ENCODE results near the gene SYK.

The SYK gene

GRCh38 chr9:90906316-90907055 lies 104.9 kb downstream of the SYK start:
- Histone ChIP-seq H3K4me1 (ENCODE audit: control insufficient read depth, insufficient read depth, low read length, poor library complexity, severe bottlenecking) (no peaks in the 10 kb centered on the region), H3K27ac (ENCODE audit: insufficient read depth, low read length, poor library complexity, severe bottlenecking) (no peak overlapping the region), H3K36me3 (ENCODE audit: control insufficient read depth, insufficient read depth, low read length) (no peaks in the 10 kb centered on the region), H3K27me3 (replicated peaks; ENCODE audit: control insufficient read depth, insufficient read depth, low read length, poor library complexity, severe bottlenecking) (no peaks in the 10 kb centered on the region), H3K4me3 (ENCODE audit: insufficient read depth, low read depth, low read length, poor library complexity, severe bottlenecking) (no peak overlapping the region), H3K9me3 (ENCODE audit: control insufficient read depth, low read length) (no peaks in the 10 kb centered on the region)
- no peak for DNase-seq

- no peak for DNase-seq
- no peaks in the 10 kb centered on the region for H3K4me1 ChIP-seq (ENCODE audit: control insufficient read depth, insufficient read depth, low read length, poor library complexity, severe bottlenecking)
- no peaks in the 10 kb centered on the region for H3K36me3 ChIP-seq (ENCODE audit: control insufficient read depth, insufficient read depth, low read length)
Observed at GRCh38 chr9:90907056-90907445, 105.4 kb downstream of the SYK start.

DNA sequence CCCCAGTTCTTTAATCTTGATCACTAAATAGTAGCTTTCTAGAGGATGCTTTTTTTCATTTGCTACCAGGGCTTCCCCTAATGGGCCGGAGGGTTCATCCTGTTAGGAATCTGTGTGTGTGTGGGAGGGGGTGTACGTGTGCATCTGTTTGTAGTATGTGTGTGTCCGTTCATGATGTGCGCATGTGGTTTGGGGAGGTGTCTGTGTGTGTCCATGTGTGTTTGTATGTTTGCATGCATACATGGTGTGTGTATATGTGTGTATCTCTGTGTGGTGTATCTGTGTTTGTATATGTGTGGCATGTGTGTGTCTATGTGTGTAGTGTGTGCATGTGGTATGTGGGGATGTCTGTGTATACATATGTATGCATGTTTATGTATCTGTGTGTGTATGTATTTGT lies 106.2 kb downstream of the SYK start:
- H3K27ac ChIP-seq (ENCODE audit: insufficient read depth, low read length, poor library complexity, severe bottlenecking) = no peak overlapping the region
- H3K27me3 ChIP-seq (replicated peaks; ENCODE audit: control insufficient read depth, insufficient read depth, low read length, poor library complexity, severe bottlenecking) = no peaks in the 10 kb centered on the region
- H3K4me1 ChIP-seq (ENCODE audit: control insufficient read depth, insufficient read depth, low read length, poor library complexity, severe bottlenecking) = no peaks in the 10 kb centered on the region
- H3K36me3 ChIP-seq (ENCODE audit: control insufficient read depth, insufficient read depth, low read length) = no peaks in the 10 kb centered on the region
- no peaks in the 10 kb centered on the region for H3K9me3 ChIP-seq (ENCODE audit: control insufficient read depth, low read length)
- no peak for DNase-seq
- no peak overlapping the region for H3K4me3 ChIP-seq (ENCODE audit: insufficient read depth, low read depth, low read length, poor library complexity, severe bottlenecking)

More at GRCh38 chr9:90907056-90907445, 105.4 kb downstream of the SYK start:
- Histone ChIP-seq H3K4me3 (ENCODE audit: insufficient read depth, low read depth, low read length, poor library complexity, severe bottlenecking) (no peak overlapping the region), H3K9me3 (ENCODE audit: control insufficient read depth, low read length) (no peaks in the 10 kb centered on the region), H3K27ac (ENCODE audit: insufficient read depth, low read length, poor library complexity, severe bottlenecking) (no peak overlapping the region), H3K27me3 (replicated peaks; ENCODE audit: control insufficient read depth, insufficient read depth, low read length, poor library complexity, severe bottlenecking) (no peaks in the 10 kb centered on the region)

- no peaks in the 10 kb centered on the region for H3K4me1 ChIP-seq (ENCODE audit: control insufficient read depth, insufficient read depth, low read length, poor library complexity, severe bottlenecking)
- no peak overlapping the region for H3K4me3 ChIP-seq (ENCODE audit: insufficient read depth, low read depth, low read length, poor library complexity, severe bottlenecking)
- no peaks in the 10 kb centered on the region for H3K27me3 ChIP-seq (replicated peaks; ENCODE audit: control insufficient read depth, insufficient read depth, low read length, poor library complexity, severe bottlenecking)
- no peak overlapping the region for H3K27ac ChIP-seq (ENCODE audit: insufficient read depth, low read length, poor library complexity, severe bottlenecking)
- DNase-seq = no peak
- H3K36me3 ChIP-seq (ENCODE audit: control insufficient read depth, insufficient read depth, low read length) = no peaks in the 10 kb centered on the region
- no peaks in the 10 kb centered on the region for H3K9me3 ChIP-seq (ENCODE audit: control insufficient read depth, low read length)
Observed at GRCh38 chr9:90909225-90909624, 107.6 kb downstream of the SYK start.

GRCh38 chr9:90909747-90910283 lies 108.2 kb downstream of the SYK start:
- no peak overlapping the region for H3K27ac ChIP-seq (ENCODE audit: insufficient read depth, low read length, poor library complexity, severe bottlenecking)
- H3K4me1 ChIP-seq (ENCODE audit: control insufficient read depth, insufficient read depth, low read length, poor library complexity, severe bottlenecking) = no peaks in the 10 kb centered on the region

DNA sequence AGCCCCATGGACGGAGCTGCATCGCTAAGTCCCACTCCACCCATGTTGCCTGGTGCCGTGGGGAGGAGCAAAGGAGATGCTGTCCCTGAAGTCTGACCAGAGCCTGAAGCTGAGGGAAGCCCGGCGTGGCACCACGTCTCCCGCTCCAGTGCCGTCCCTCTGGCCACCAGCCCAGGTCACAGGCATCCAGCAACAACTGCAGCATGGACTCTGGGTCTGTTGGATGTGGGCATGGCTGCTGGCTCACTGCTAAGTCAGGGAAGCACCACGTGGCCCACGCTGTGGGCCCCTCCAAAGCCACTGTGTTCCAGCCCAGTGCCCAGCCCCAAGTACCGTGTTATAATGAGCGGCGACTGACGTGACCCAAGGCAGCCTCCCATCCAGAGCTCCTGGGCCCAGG lies 112.6 kb downstream of the SYK start:
- no peaks in the 10 kb centered on the region for H3K36me3 ChIP-seq (ENCODE audit: control insufficient read depth, insufficient read depth, low read length)
- no peaks in the 10 kb centered on the region for H3K9me3 ChIP-seq (ENCODE audit: control insufficient read depth, low read length)
- H3K4me1 ChIP-seq (ENCODE audit: control insufficient read depth, insufficient read depth, low read length, poor library complexity, severe bottlenecking) = no peaks in the 10 kb centered on the region
- H3K27ac ChIP-seq (ENCODE audit: insufficient read depth, low read length, poor library complexity, severe bottlenecking) = no peak overlapping the region
- no peak overlapping the region for H3K4me3 ChIP-seq (ENCODE audit: insufficient read depth, low read depth, low read length, poor library complexity, severe bottlenecking)
- H3K27me3 ChIP-seq (replicated peaks; ENCODE audit: control insufficient read depth, insufficient read depth, low read length, poor library complexity, severe bottlenecking) = no peaks in the 10 kb centered on the region
- no peak for DNase-seq

More at GRCh38 chr9:90909747-90910283, 108.2 kb downstream of the SYK start:
- Histone ChIP-seq H3K27me3 (replicated peaks; ENCODE audit: control insufficient read depth, insufficient read depth, low read length, poor library complexity, severe bottlenecking) (no peaks in the 10 kb centered on the region), H3K4me3 (ENCODE audit: insufficient read depth, low read depth, low read length, poor library complexity, severe bottlenecking) (no peak overlapping the region), H3K36me3 (ENCODE audit: control insufficient read depth, insufficient read depth, low read length) (no peaks in the 10 kb centered on the region), H3K9me3 (ENCODE audit: control insufficient read depth, low read length) (no peaks in the 10 kb centered on the region)
- no peak for DNase-seq

DNA sequence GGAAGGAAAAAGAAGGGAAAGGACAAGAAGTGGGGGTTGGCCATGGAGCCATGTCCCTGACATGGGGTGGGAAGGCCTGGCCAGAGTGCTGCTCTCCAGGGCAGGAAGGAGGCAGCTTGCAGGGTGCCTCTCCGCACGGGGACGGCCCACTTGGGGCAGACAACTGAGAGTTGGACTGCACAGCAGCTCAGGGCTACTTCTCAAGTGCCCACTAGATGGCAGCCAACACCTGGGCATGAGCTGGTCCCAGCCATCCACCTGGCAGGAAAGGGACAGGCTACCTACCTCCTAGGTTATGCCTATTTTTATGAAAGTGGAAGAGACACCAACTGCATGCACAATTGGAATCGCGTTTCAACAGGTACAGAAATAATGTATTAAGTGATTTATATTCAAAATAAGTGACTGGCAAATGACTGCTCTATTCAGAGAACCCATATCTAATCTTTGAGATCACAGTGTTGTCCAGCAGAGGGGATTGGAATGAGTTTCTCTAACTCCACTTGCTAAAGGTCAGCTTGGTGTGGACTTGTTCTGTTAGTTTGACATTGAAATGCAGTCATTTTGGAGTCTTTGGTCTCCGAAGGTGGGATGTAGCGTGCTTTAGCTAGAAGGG lies 113.4 kb downstream of the SYK start:
- peak; percentile 17 to 55 (median 44) for DNase-seq
- no peaks in the 10 kb centered on the region for H3K27me3 ChIP-seq (replicated peaks; ENCODE audit: control insufficient read depth, insufficient read depth, low read length, poor library complexity, severe bottlenecking)
- no peak overlapping the region for H3K27ac ChIP-seq (ENCODE audit: insufficient read depth, low read length, poor library complexity, severe bottlenecking)
- no peaks in the 10 kb centered on the region for H3K4me1 ChIP-seq (ENCODE audit: control insufficient read depth, insufficient read depth, low read length, poor library complexity, severe bottlenecking)
- H3K36me3 ChIP-seq (ENCODE audit: control insufficient read depth, insufficient read depth, low read length) = no peaks in the 10 kb centered on the region
- no peaks in the 10 kb centered on the region for H3K9me3 ChIP-seq (ENCODE audit: control insufficient read depth, low read length)
- no peak overlapping the region for H3K4me3 ChIP-seq (ENCODE audit: insufficient read depth, low read depth, low read length, poor library complexity, severe bottlenecking)

DNA sequence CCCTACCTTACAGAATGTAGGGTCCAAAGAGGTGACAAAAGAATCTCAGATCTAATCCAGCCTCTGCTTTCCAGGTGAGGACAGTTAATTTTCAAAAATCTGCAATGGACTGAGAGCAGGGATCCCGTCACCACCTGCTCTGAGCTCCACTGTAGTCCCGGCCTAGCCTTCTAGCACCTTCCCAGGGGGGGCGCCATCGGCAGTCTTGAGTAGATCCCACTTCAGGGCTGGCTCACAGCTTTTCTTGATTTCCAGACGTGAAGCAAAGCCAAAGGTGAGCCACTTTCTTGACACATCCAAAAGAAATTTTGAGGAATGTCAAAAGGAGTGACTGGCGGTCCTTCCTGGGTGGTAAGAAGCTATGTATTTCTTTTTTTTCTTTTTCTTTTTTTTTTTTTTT lies 114.1 kb downstream of the SYK start:
- no peaks in the 10 kb centered on the region for H3K9me3 ChIP-seq (ENCODE audit: control insufficient read depth, low read length)
- no peaks in the 10 kb centered on the region for H3K27me3 ChIP-seq (replicated peaks; ENCODE audit: control insufficient read depth, insufficient read depth, low read length, poor library complexity, severe bottlenecking)
- no peaks in the 10 kb centered on the region for H3K4me1 ChIP-seq (ENCODE audit: control insufficient read depth, insufficient read depth, low read length, poor library complexity, severe bottlenecking)
- DNase-seq = no peak
- H3K4me3 ChIP-seq (ENCODE audit: insufficient read depth, low read depth, low read length, poor library complexity, severe bottlenecking) = no peak overlapping the region
- no peak overlapping the region for H3K27ac ChIP-seq (ENCODE audit: insufficient read depth, low read length, poor library complexity, severe bottlenecking)
- no peaks in the 10 kb centered on the region for H3K36me3 ChIP-seq (ENCODE audit: control insufficient read depth, insufficient read depth, low read length)

DNA sequence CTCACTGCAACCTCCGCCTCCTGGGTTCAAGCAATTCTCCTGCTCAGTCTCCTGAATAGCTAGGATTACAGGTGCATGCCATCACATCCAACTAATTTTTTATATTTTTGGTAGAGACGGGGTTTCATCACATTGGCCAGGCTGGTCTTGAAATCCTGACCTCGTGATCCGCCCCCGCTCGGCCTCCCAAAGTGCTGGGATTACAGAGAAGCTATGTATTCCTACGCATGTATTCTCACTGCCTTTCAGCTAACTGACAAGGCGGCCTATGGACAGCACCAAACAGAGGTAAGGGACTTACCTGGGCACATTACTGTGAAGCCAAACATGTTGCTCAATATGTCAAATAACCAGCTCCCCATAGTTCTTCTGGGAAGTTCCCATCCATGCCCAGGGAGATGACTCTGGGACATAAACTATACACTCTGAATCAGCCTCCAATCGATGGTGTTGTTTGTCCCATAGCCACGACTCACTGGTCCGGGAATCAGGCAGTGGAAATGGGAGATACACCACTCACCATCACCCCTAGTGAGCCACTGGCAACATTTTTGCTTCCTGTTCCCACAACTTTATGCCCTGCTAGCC lies 114.6 kb downstream of the SYK start:
- Histone ChIP-seq H3K9me3 (ENCODE audit: control insufficient read depth, low read length) (no peaks in the 10 kb centered on the region), H3K36me3 (ENCODE audit: control insufficient read depth, insufficient read depth, low read length) (no peaks in the 10 kb centered on the region), H3K4me1 (ENCODE audit: control insufficient read depth, insufficient read depth, low read length, poor library complexity, severe bottlenecking) (no peaks in the 10 kb centered on the region), H3K27me3 (replicated peaks; ENCODE audit: control insufficient read depth, insufficient read depth, low read length, poor library complexity, severe bottlenecking) (no peaks in the 10 kb centered on the region), H3K27ac (ENCODE audit: insufficient read depth, low read length, poor library complexity, severe bottlenecking) (no peak overlapping the region), H3K4me3 (ENCODE audit: insufficient read depth, low read depth, low read length, poor library complexity, severe bottlenecking) (no peak overlapping the region)
- no peak for DNase-seq

DNA sequence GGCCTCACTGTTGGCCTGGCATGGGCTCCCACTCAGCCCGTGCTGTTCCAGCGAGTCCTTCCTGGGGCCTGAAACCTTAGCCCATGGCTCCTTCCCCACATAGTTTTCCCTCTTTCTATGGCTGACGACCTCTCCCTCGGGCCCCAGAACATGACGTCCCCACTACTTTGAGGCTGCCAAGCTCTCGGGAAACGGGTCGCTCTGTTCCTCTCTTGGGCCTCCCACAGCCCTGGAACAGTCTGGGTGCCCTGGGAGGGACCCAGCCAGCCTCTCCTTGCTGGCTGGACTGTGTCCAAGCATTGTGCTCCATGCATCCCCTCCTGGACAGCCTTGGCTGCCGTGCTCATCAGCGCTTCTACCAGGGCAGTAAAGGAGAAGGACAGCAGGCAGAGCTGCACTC lies 118.3 kb downstream of the SYK start:
- Histone ChIP-seq H3K27me3 (replicated peaks; ENCODE audit: control insufficient read depth, insufficient read depth, low read length, poor library complexity, severe bottlenecking) (no peaks in the 10 kb centered on the region), H3K27ac (ENCODE audit: insufficient read depth, low read length, poor library complexity, severe bottlenecking) (no peak overlapping the region), H3K9me3 (ENCODE audit: control insufficient read depth, low read length) (no peaks in the 10 kb centered on the region), H3K4me1 (ENCODE audit: control insufficient read depth, insufficient read depth, low read length, poor library complexity, severe bottlenecking) (no peaks in the 10 kb centered on the region), H3K36me3 (ENCODE audit: control insufficient read depth, insufficient read depth, low read length) (no peaks in the 10 kb centered on the region), H3K4me3 (ENCODE audit: insufficient read depth, low read depth, low read length, poor library complexity, severe bottlenecking) (no peak overlapping the region)
- DNase-seq = no peak

Measured in effector memory CD4-positive, alpha-beta T cell (primary cell).